Measurements from ENCODE around the gene SEMG2. TPM values are rescaled to one million over a fixed set of nuclear protein-coding genes. Genes with fewer than 3 reads are reported as not detected.

SEMG2 gene
- total and polyA plus RNA-seq, 2 experiments from 2014 or later = not detected

DNA sequence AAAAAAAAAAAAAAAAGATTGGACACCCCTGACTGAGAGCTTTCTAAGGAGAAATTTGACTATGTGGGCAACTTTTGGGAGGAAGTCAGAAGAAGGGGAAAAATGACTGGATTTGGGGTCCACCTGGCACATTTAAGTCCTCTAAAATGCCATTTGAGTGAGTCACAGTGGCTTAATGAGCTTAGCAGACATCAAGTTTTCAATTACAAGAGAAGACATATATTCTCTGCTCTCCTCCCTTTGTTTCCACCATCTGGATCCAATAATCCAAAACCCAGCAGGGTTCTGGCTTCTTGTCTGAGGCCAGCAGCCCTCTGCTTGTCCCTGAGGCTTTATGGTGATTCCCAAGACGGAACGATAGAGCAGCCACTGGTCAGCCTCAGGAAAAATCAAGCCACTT, 39.5 kb upstream of the SEMG2 start:
- H3K27ac ChIP-seq = no peak overlapping the region
- no peaks in the 10 kb centered on the region for H3K27me3 ChIP-seq
- H3K36me3 ChIP-seq = no peaks in the 10 kb centered on the region
- H3K4me3 ChIP-seq = no peak overlapping the region
- H3K9me3 ChIP-seq (ENCODE audit: low read depth) = no peaks in the 10 kb centered on the region
- TF ChIP-seq, protein P1, sequence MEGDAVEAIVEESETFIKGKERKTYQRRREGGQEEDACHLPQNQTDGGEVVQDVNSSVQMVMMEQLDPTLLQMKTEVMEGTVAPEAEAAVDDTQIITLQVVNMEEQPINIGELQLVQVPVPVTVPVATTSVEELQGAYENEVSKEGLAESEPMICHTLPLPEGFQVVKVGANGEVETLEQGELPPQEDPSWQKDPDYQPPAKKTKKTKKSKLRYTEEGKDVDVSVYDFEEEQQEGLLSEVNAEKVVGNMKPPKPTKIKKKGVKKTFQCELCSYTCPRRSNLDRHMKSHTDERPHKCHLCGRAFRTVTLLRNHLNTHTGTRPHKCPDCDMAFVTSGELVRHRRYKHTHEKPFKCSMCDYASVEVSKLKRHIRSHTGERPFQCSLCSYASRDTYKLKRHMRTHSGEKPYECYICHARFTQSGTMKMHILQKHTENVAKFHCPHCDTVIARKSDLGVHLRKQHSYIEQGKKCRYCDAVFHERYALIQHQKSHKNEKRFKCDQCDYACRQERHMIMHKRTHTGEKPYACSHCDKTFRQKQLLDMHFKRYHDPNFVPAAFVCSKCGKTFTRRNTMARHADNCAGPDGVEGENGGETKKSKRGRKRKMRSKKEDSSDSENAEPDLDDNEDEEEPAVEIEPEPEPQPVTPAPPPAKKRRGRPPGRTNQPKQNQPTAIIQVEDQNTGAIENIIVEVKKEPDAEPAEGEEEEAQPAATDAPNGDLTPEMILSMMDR (IDR thresholded peaks at IDR 0.05; ENCODE audit: low read depth, low read length) = no peak
- no peak for DNase-seq (ENCODE audit: low read depth in 1 of 2, low spot score in 1 of 2)
- no peaks in the 10 kb centered on the region for H3K4me1 ChIP-seq (ENCODE audit: low read depth)

DNA sequence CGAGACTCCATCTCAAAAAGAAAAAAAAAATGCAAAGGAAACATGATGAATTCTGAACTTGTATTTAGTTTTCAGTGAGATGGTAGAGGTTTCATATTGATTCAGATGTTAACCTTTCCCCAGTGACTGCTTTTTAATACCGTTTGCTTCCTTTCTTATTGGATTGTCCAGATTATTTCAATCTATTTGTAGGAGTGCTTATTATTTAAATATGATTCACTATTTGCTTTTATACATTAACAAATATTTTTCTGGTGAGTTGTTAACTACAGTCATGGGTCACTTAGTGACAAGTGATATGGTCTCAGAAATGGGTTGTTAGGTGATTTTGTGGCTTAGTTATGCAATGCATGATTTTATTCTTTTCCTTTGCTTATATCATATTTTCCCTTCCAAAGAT, 38.1 kb upstream of the SEMG2 start:
- no peaks in the 10 kb centered on the region for H3K4me1 ChIP-seq (ENCODE audit: low read depth)
- no peak overlapping the region for H3K4me3 ChIP-seq
- no peaks in the 10 kb centered on the region for H3K9me3 ChIP-seq (ENCODE audit: low read depth)
- DNase-seq (ENCODE audit: low read depth in 1 of 2, low spot score in 1 of 2) = no peak
- TF ChIP-seq, protein P1 (IDR thresholded peaks at IDR 0.05; ENCODE audit: low read depth, low read length) = no peak
- H3K36me3 ChIP-seq = no peaks in the 10 kb centered on the region
- no peaks in the 10 kb centered on the region for H3K27me3 ChIP-seq
- no peak overlapping the region for H3K27ac ChIP-seq

DNA sequence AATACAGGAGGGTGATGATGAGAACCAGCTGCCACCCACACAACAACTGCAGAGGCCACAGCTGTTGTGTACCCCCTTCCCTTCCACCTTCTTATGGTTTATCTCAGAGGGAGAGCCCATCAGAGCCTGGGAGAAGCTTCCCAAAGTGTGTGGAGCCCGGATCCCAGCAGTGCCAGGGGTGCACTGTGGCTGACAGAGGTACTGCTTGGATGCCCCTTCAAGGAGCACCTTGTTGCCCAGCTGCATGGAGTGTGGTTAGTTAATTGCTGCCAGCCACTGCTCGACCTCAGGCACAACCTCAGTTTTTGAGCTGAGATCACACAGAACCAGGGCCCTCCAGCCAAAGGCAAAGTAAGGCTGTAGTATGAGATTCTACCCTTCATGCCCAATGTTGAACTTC, 33.5 kb upstream of the SEMG2 start:
- H3K27ac ChIP-seq = no peak overlapping the region
- no peaks in the 10 kb centered on the region for H3K4me1 ChIP-seq (ENCODE audit: low read depth)
- no peaks in the 10 kb centered on the region for H3K36me3 ChIP-seq
- no peaks in the 10 kb centered on the region for H3K9me3 ChIP-seq (ENCODE audit: low read depth)
- no peak overlapping the region for H3K4me3 ChIP-seq
- H3K27me3 ChIP-seq = no peaks in the 10 kb centered on the region
- DNase-seq (ENCODE audit: low read depth in 1 of 2, low spot score in 1 of 2) = no peak
- TF ChIP-seq, protein P1 (IDR thresholded peaks at IDR 0.05; ENCODE audit: low read depth, low read length) = no peak

- Histone ChIP-seq H3K36me3 (no peaks in the 10 kb centered on the region), H3K27me3 (no peaks in the 10 kb centered on the region), H3K4me1 (ENCODE audit: low read depth) (no peaks in the 10 kb centered on the region), H3K27ac (no peak overlapping the region), H3K9me3 (ENCODE audit: low read depth) (no peaks in the 10 kb centered on the region), H3K4me3 (no peak overlapping the region)
- TF ChIP-seq, protein P1 (IDR thresholded peaks at IDR 0.05; ENCODE audit: low read depth, low read length) = no peak
- no peak for DNase-seq (ENCODE audit: low read depth in 1 of 2, low spot score in 1 of 2)
Observed at GRCh38 chr20:45189067-45189609, 32.0 kb upstream of the SEMG2 start.

DNA sequence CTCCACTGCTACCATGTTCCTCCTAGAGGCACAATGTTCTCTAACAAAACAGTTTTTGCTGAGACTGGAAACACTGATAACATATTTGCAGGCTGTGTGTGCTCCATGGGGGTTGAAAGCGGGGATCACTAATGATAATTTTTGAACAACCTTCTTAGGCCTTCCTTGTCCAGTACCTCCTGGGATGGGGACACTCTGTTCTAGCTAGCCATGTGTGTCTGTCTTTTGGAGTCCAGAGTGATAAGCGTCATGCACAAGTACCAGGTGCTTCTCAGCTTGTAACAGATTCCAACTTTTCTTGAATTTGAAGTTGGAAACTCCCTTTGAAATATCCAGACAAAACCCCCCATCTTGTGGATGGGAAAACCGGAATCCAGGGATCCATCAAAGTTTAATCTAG, 31.3 kb upstream of the SEMG2 start:
- Histone ChIP-seq H3K9me3 (ENCODE audit: low read depth) (no peaks in the 10 kb centered on the region), H3K36me3 (no peaks in the 10 kb centered on the region), H3K27me3 (no peaks in the 10 kb centered on the region), H3K4me3 (no peak overlapping the region), H3K4me1 (ENCODE audit: low read depth) (no peaks in the 10 kb centered on the region), H3K27ac (no peak overlapping the region)
- no peak for DNase-seq (ENCODE audit: low read depth in 1 of 2, low spot score in 1 of 2)
- TF ChIP-seq, protein P1 (IDR thresholded peaks at IDR 0.05; ENCODE audit: low read depth, low read length) = no peak

- no peak for DNase-seq (ENCODE audit: low read depth in 1 of 2, low spot score in 1 of 2)
- H3K27me3 ChIP-seq = no peaks in the 10 kb centered on the region
- TF ChIP-seq, protein P1 (IDR thresholded peaks at IDR 0.05; ENCODE audit: low read depth, low read length) = no peak
- no peaks in the 10 kb centered on the region for H3K9me3 ChIP-seq (ENCODE audit: low read depth)
- H3K4me3 ChIP-seq = no peak overlapping the region
- no peak overlapping the region for H3K27ac ChIP-seq
- H3K4me1 ChIP-seq (ENCODE audit: low read depth) = no peaks in the 10 kb centered on the region
- H3K36me3 ChIP-seq = no peaks in the 10 kb centered on the region
Observed at GRCh38 chr20:45191926-45192325, 29.2 kb upstream of the SEMG2 start.

Data from cardiac muscle cell (in vitro differentiated cells and primary cell).